Testis (tissue), 2 donors: ENCODE measurements around the gene MRPL36.

Source experiments
- POLR2A ChIP-seq: fragments of 450-650 bp; IDR thresholded peaks from one replicate; pipeline ENCODE4 v1.6.1; 2017; ENCODE audit warnings: antibody characterized with exemption, mild to moderate bottlenecking, moderate library complexity
- TF ChIP-seq, protein P1 (sequence below), 3 experiments: fragments of 450-650 bp in 2 of 3; fragments of 200-600 bp in 1 of 3; sonication (generic) in 1 of 3; IDR thresholded peaks; one replicate each; pipeline ENCODE4 v1.5.1; 2016 to 2019; ENCODE audit warnings: antibody characterized with exemption in 3 of 3, mild to moderate bottlenecking in 2 of 3, moderate library complexity in 1 of 3

DNA sequence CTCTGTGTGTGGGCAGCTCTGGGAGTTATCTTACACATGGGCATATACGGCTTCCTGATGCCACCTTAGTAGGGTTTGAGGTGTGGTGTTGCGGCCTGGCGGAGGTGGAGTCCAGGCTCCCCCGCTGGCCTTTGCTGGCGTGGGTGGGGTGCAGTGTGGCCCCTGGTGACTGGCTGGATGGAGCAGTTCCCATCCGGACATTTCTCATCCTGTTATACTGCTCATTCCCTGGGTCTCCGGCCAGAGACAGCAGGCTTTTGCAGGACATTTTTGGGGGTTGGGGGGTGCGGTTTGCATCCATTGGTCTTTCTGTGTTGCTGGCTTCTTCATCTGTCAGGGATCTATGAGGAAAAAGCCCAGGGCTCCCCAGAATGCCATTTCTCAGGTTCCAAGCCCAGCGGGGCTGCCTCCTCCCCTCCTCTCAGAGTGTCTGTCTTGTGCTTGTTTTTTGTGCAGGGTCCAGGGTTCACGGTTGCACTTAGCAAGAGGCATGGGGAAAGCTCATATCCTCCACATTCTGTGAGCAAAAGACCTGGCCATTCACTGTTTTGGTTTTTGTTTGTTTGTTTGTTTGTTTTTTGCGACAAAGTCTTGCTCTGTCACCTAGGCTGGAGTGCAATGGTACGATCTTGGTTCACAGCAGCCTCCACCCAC, 23.9 kb upstream of the MRPL36 start:
- TF ChIP-seq, protein P1, sequence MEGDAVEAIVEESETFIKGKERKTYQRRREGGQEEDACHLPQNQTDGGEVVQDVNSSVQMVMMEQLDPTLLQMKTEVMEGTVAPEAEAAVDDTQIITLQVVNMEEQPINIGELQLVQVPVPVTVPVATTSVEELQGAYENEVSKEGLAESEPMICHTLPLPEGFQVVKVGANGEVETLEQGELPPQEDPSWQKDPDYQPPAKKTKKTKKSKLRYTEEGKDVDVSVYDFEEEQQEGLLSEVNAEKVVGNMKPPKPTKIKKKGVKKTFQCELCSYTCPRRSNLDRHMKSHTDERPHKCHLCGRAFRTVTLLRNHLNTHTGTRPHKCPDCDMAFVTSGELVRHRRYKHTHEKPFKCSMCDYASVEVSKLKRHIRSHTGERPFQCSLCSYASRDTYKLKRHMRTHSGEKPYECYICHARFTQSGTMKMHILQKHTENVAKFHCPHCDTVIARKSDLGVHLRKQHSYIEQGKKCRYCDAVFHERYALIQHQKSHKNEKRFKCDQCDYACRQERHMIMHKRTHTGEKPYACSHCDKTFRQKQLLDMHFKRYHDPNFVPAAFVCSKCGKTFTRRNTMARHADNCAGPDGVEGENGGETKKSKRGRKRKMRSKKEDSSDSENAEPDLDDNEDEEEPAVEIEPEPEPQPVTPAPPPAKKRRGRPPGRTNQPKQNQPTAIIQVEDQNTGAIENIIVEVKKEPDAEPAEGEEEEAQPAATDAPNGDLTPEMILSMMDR (IDR thresholded peaks at IDR 0.05): no peak
- no peak for TF ChIP-seq POLR2A
